GM18951 (cell line): Measurements from ENCODE around the gene PWWP2B.

Experiments
- POLR2A ChIP-seq: IDR thresholded peaks from 4 replicates; pipeline ENCODE4 v1.6.1; 2011; ENCODE audit warnings: mild to moderate bottlenecking; ENCODE audit not compliant: insufficient read length, insufficient read depth; ENCODE audit errors: extremely low read depth
- in situ Hi-C: fragments of 300-500 bp; cut with MboI; formaldehyde crosslinking; loops from one replicate; pipeline ENCODE4 v1.12.0; 2022; ENCODE audit warnings: low sequenced_read_pairs, mixed read lengths, inconsistent platforms; ENCODE audit not compliant: unreplicated experiment

PWWP2B gene

GRCh38 chr10:132389433-132390169 is 7.4 kb upstream of the PWWP2B start:
- no peak for TF ChIP-seq POLR2A
- in situ Hi-C loops = loop anchor here (10.0 kb wide), 1 partner anchor 65 kb away; no protein-coding TSS in a partner anchor

- in situ Hi-C loops = loop anchor here (10.0 kb wide), 1 partner anchor 64 kb away; no protein-coding TSS in a partner anchor
- TF ChIP-seq POLR2A = no peak
Measured at GRCh38 chr10:132390170-132390920, 6.7 kb upstream of the PWWP2B start.

GRCh38 chr10:132390921-132391675 is 5.9 kb upstream of the PWWP2B start:
- TF ChIP-seq POLR2A = no peak
- in situ Hi-C loops = loop anchor here (10.0 kb wide), 1 partner anchor 64 kb away; no protein-coding TSS in a partner anchor

GRCh38 chr10:132391676-132392020 is 5.4 kb upstream of the PWWP2B start:
- in situ Hi-C loops = loop anchor here (10.0 kb wide), 1 partner anchor 63 kb away; no protein-coding TSS in a partner anchor
- no peak for TF ChIP-seq POLR2A

- in situ Hi-C loops = loop anchor here (10.0 kb wide), 1 partner anchor 63 kb away; no protein-coding TSS in a partner anchor
Measured at GRCh38 chr10:132392184-132392800, 4.7 kb upstream of the PWWP2B start.

GRCh38 chr10:132392811-132393694 is 3.9 kb upstream of the PWWP2B start:
- in situ Hi-C loops = loop anchor here (10.0 kb wide), 1 partner anchor 62 kb away; no protein-coding TSS in a partner anchor
- TF ChIP-seq POLR2A = no peak

More at GRCh38 chr10:132392184-132392800, 4.7 kb upstream of the PWWP2B start:
- TF ChIP-seq POLR2A = no peak

GRCh38 chr10:132393695-132394181 is 3.3 kb upstream of the PWWP2B start:
- TF ChIP-seq POLR2A = no peak
- in situ Hi-C loops = loop anchor here (10.0 kb wide), 1 partner anchor 61 kb away; no protein-coding TSS in a partner anchor

GRCh38 chr10:132394201-132394811 is 2.7 kb upstream of the PWWP2B start:
- no peak for TF ChIP-seq POLR2A
- in situ Hi-C loops = loop anchor here (10.0 kb wide), 1 partner anchor 60 kb away; no protein-coding TSS in a partner anchor

- in situ Hi-C loops = loop anchor here (10.0 kb wide), 1 partner anchor 60 kb away; no protein-coding TSS in a partner anchor
Measured at GRCh38 chr10:132394936-132395703, 1.9 kb upstream of the PWWP2B start.

GRCh38 chr10:132395704-132396493 is 1.1 kb upstream of the PWWP2B start:
- in situ Hi-C loops = loop anchor here (10.0 kb wide), 1 partner anchor 59 kb away; no protein-coding TSS in a partner anchor
- no peak for TF ChIP-seq POLR2A

More at GRCh38 chr10:132394936-132395703, 1.9 kb upstream of the PWWP2B start:
- no peak for TF ChIP-seq POLR2A
